Nephron progenitor cell (in vitro differentiated cells): ENCODE data around the gene OSBP2.

ENCODE experiments used
- DNase-seq: peaks from one replicate; pipeline ENCODE4 v3.0.0; 2021
- H3K27ac Mint-ChIP-seq: 2 replicates; pipeline ENCODE4 v1.8.0; 2021; ENCODE audit warnings: mild to moderate bottlenecking, moderate library complexity, mixed read lengths
- H3K27me3 Mint-ChIP-seq: 2 replicates; pipeline ENCODE4 v1.8.0; 2021; ENCODE audit warnings: mild to moderate bottlenecking, low read depth, mixed read lengths; ENCODE audit not compliant: poor library complexity
- H3K36me3 Mint-ChIP-seq: 2 replicates; pipeline ENCODE4 v1.8.0; 2021; ENCODE audit warnings: low read depth, mixed read lengths
- H3K4me1 Mint-ChIP-seq: 2 replicates; pipeline ENCODE4 v1.8.0; 2021; ENCODE audit warnings: mixed read lengths
- H3K4me3 Mint-ChIP-seq: 2 replicates; pipeline ENCODE4 v1.8.0; 2021; ENCODE audit warnings: mild to moderate bottlenecking, moderate library complexity, mixed read lengths
- H3K9me3 Mint-ChIP-seq: 2 replicates; pipeline ENCODE4 v1.8.0; 2021; ENCODE audit warnings: mild to moderate bottlenecking, moderate library complexity, mixed read lengths
- TF ChIP-seq, protein P1 (sequence below): fragments of 200-600 bp; sonication (generic); IDR thresholded peaks from 2 replicates; pipeline ENCODE4 v1.5.0; 2021; ENCODE audit warnings: antibody characterized with exemption

Gene OSBP2

GRCh38 chr22:30718491-30718890 lies 23.8 kb downstream of the OSBP2 start:
- peaks cover 3% of the 10 kb centered on the region for H3K27me3 Mint-ChIP-seq
- TF ChIP-seq, protein P1, sequence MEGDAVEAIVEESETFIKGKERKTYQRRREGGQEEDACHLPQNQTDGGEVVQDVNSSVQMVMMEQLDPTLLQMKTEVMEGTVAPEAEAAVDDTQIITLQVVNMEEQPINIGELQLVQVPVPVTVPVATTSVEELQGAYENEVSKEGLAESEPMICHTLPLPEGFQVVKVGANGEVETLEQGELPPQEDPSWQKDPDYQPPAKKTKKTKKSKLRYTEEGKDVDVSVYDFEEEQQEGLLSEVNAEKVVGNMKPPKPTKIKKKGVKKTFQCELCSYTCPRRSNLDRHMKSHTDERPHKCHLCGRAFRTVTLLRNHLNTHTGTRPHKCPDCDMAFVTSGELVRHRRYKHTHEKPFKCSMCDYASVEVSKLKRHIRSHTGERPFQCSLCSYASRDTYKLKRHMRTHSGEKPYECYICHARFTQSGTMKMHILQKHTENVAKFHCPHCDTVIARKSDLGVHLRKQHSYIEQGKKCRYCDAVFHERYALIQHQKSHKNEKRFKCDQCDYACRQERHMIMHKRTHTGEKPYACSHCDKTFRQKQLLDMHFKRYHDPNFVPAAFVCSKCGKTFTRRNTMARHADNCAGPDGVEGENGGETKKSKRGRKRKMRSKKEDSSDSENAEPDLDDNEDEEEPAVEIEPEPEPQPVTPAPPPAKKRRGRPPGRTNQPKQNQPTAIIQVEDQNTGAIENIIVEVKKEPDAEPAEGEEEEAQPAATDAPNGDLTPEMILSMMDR = no peak
- no peaks in the 10 kb centered on the region for H3K9me3 Mint-ChIP-seq

GRCh38 chr22:30718938-30719337 lies 24.3 kb downstream of the OSBP2 start:
- Mint-ChIP-seq H3K27me3 (peaks cover 3% of the 10 kb centered on the region), H3K4me3 (no peak overlapping the region), H3K27ac (no peak overlapping the region), H3K4me1 (peaks cover 9% of the 10 kb centered on the region), H3K9me3 (no peaks in the 10 kb centered on the region), H3K36me3 (no peaks in the 10 kb centered on the region)
- TF ChIP-seq, protein P1 = no peak
- no peak for DNase-seq

More at GRCh38 chr22:30718491-30718890, 23.8 kb downstream of the OSBP2 start:
- Mint-ChIP-seq H3K27ac (no peak overlapping the region), H3K4me1 (peaks cover 9% of the 10 kb centered on the region), H3K4me3 (no peak overlapping the region), H3K36me3 (no peaks in the 10 kb centered on the region)
- no peak for DNase-seq

- Mint-ChIP-seq H3K9me3 (no peaks in the 10 kb centered on the region), H3K36me3 (no peaks in the 10 kb centered on the region), H3K4me3 (no peak overlapping the region), H3K4me1 (peaks cover 9% of the 10 kb centered on the region), H3K27me3 (peaks cover 3% of the 10 kb centered on the region), H3K27ac (no peak overlapping the region)
- TF ChIP-seq, protein P1 = no peak
- DNase-seq = no peak
These were observed 25.7 kb downstream of the OSBP2 start for GRCh38 chr22:30720263-30720837.

GRCh38 chr22:30721741-30722140 lies 27.1 kb downstream of the OSBP2 start:
- DNase-seq = no peak
- TF ChIP-seq, protein P1 = no peak
- Mint-ChIP-seq H3K27me3 (peaks cover 3% of the 10 kb centered on the region), H3K36me3 (no peaks in the 10 kb centered on the region), H3K4me3 (no peak overlapping the region), H3K9me3 (no peaks in the 10 kb centered on the region), H3K4me1 (peaks cover 9% of the 10 kb centered on the region), H3K27ac (no peak overlapping the region)

DNA sequence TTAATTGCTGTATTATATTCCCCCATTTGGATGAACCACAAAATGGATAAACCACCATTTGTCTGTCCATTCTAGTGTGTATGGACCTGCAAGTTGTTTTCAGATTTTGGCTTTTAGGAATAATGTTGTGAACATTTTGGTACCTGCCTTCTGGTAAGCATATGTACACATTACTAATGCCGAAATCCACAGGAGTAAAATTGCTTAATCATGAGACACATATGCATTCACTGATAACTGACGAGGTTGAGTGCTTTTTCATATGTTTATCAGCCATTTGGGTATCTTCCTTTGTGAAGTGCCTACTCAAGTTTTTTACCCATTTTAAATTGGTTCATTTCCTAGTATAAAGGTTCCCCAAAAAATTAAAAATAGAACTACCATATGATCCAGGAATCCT lies 34.2 kb downstream of the OSBP2 start:
- TF ChIP-seq, protein P1 = no peak
- Mint-ChIP-seq H3K36me3 (no peaks in the 10 kb centered on the region), H3K4me1 (no peaks in the 10 kb centered on the region), H3K4me3 (no peak overlapping the region), H3K9me3 (no peaks in the 10 kb centered on the region), H3K27ac (no peak overlapping the region), H3K27me3 (peaks cover 6% of the 10 kb centered on the region)
- no peak for DNase-seq

DNA sequence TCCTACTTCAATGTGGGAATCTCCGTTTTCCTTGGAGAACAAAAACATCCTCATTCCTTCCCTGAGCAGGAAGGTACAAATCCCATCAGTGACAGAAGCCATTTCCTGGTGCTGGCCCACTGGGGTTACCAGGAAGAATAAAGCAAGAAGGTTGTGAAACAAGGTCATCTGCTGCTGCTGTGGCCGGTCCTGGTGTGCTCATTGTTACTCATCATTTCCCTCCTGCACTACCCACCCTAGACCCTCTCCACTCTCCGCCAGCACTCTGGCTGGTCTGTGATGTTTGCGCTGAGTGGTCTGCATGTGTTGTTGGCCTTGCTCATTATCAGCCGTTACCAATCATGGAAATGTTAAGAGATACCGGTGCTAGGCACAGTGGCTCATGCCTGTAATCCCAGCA lies 37.0 kb downstream of the OSBP2 start:
- DNase-seq = no peak
- peaks cover 10% of the 10 kb centered on the region for H3K9me3 Mint-ChIP-seq
- no peak overlapping the region for H3K27ac Mint-ChIP-seq
- peaks cover 11% of the 10 kb centered on the region for H3K27me3 Mint-ChIP-seq
- H3K4me3 Mint-ChIP-seq = no peak overlapping the region
- H3K4me1 Mint-ChIP-seq = no peaks in the 10 kb centered on the region
- TF ChIP-seq, protein P1 = no peak
- no peaks in the 10 kb centered on the region for H3K36me3 Mint-ChIP-seq
